Measurements from ENCODE around the gene C16orf89.
A peak's percentile ranks its signal among the peaks of the same experiment; 100 is the strongest.
"Not testable (repeated sequence)": the region's sequence is repeated elsewhere in the genome, so short reads cannot be mapped to it uniquely, and the experiment has no call there.

C16orf89 gene, protein sequence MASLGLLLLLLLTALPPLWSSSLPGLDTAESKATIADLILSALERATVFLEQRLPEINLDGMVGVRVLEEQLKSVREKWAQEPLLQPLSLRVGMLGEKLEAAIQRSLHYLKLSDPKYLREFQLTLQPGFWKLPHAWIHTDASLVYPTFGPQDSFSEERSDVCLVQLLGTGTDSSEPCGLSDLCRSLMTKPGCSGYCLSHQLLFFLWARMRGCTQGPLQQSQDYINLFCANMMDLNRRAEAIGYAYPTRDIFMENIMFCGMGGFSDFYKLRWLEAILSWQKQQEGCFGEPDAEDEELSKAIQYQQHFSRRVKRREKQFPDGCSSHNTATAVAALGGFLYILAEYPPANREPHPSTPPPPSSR

DNA sequence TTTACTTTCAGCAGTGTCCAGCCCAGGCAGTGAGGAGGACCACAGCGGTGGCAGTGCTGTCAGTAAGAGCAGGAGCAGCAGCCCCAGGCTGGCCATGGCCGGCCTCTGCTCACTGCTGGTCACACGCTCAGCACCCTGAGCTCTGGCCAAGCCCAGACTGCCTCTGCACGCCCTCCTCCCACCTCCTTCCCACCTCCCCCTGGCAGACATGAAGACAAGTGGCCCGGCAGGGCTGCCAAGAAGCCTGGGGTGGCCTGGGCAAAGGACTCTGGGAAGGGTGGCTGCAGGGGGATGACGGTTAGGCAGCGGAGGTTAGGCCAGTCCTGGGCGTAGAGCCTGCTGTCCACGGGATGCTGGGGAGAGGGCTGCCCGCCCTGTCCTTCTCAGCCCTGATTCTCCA, at the start of gene C16orf89:
C16orf89 (minus strand) TSS at position 144 of the 400 bp plus-strand sequence; CDS start at position 96, 48 bp downstream.
- Mint-ChIP-seq H3K27ac (no peak within 1 kb of the TSS), H3K36me3 (no peaks in the 10 kb centered on the region), H3K9me3 (no peaks in the 10 kb centered on the region), H3K4me1 (no peaks in the 10 kb centered on the region), H3K4me3 (no peak within 1 kb of the TSS), H3K27me3 (peaks cover 17 to 24% of the 10 kb centered on the region in 2 donors)
- DNase-seq (no peak), ATAC-seq (replicated peaks) (no peak)

DNA sequence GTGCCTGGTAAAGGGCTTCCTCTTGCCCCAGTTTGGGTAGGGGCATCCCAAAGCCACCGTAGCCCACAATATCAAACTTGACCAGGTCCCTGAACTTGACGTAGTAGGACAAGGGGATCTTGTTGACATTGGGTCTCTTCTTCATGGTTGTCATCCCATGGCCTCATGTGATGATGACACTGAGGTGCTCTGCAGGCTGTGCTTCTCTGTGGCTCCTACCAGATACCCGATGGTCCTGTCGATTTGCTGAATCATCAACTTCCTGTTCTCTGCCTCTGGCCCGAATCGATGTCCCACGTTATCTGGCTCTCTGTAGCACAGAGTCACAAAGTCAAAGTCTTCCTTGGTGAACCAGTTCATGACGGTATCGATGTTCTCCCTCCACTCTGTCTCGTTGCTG, 45.2 kb upstream of the C16orf89 start:
- peaks cover 10 to 16% of the 10 kb centered on the region in 2 donors for H3K27me3 Mint-ChIP-seq
- H3K27ac Mint-ChIP-seq = not testable (repeated sequence)

DNA sequence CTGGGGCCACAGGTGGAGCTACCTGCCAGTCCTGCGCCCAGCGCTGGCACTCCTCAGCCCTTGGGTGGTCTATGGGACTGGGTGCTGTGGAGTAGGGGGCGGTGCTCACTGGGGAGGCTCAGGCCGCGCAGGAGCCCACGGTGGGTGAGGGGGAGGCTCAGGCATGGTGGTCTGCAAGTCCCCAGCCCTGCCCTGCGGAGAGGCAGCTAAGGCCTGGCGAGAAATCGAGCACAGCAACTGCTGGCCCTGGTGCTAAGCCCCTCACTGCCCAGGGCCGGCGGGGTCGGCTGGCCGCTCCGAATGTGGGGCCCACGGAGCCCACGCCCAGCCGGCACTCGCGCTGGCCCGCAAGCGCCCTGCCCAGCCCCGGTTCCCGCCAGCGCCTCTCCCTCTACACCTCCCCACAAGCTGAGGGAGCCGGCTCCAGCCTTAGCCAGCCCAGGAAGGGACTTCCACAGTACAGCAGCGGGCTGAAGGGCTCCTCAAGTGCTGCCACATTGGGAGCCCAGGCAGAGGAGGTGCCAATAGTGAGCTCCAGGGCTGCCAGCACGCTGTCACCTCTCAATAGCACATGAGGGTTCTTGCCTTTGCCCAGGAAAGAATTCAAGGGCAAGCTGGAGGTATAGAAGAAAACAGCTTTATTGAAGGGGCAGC, 42.9 kb upstream of the C16orf89 start:
- Mint-ChIP-seq H3K27me3 (peaks cover 10 to 16% of the 10 kb centered on the region in 2 donors), H3K4me1 (no peaks in the 10 kb centered on the region), H3K4me3 (no peak overlapping the region), H3K27ac (no peak overlapping the region), H3K9me3 (no peaks in the 10 kb centered on the region), H3K36me3 (peaks cover 0 to 4% of the 10 kb centered on the region in 2 donors)
- ATAC-seq (replicated peaks) (no peak), DNase-seq (no peak)

More for the DNA sequence above, 45.2 kb upstream of the C16orf89 start:
- H3K4me1 Mint-ChIP-seq; H3K36me3 Mint-ChIP-seq; H3K9me3 Mint-ChIP-seq; H3K4me3 Mint-ChIP-seq; ATAC-seq (replicated peaks); DNase-seq: not testable (repeated sequence)

DNA sequence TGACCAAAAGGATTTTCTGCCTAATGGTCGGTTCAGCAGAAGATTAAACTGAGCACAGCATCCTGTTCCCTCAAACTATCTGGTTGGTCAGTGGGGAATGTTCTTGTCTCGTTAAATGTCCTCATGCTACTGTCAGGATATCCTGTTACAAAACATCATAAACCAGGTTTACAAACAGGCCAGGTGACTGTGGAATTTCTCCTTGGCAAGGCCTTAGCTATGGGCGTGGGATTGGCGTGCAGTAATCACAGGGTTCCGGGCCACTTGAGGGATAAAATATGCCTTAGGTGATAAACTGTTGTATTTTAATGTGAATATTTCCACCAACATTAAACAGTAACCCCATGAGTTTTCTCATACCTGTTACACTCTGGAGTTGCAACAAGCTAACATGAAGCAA, 39.3 kb upstream of the C16orf89 start:
- H3K36me3 Mint-ChIP-seq; H3K4me1 Mint-ChIP-seq; H3K9me3 Mint-ChIP-seq; ATAC-seq (replicated peaks); H3K4me3 Mint-ChIP-seq; DNase-seq; H3K27ac Mint-ChIP-seq: not testable (repeated sequence)
- H3K27me3 Mint-ChIP-seq = peaks cover 20 to 25% of the 10 kb centered on the region in 2 donors

DNA sequence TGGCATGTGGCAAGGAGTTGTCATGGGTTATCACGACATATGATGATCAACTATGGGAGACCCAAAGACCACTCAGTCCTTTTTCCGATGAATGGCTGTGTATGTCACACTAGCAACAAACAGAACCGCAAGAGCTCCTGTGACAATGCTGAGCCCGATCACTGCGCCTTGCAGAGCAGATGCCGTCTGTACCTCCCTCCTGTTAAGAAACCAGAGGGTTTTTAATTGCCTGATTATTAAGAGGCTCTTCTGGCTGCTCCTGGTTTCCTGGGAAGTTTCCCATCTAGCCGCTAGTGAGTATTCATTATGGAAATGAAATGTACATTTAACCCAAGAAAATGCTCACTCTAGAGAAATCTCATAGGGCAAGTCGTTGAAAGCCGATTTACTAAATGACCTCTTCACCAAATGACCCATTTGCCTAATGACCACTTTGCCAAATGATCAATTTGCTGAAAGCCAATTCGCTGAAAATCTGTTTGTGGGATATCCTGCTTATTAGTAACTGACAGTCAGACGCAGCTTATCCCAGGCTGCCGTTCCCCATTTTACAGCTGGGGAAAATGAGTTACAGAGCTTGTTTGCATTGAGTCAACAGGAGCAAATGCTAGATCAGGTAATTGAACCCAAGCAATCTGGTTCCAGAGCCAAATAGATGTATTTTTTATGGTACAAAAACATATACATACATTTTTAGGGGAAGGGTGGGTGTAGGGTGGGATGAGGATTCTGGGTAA, 37.7 kb upstream of the C16orf89 start:
- H3K27me3 Mint-ChIP-seq = peaks cover 20 to 25% of the 10 kb centered on the region in 2 donors
- not testable (repeated sequence) for DNase-seq; H3K4me1 Mint-ChIP-seq; ATAC-seq (replicated peaks); H3K4me3 Mint-ChIP-seq; H3K36me3 Mint-ChIP-seq; H3K9me3 Mint-ChIP-seq; H3K27ac Mint-ChIP-seq

DNA sequence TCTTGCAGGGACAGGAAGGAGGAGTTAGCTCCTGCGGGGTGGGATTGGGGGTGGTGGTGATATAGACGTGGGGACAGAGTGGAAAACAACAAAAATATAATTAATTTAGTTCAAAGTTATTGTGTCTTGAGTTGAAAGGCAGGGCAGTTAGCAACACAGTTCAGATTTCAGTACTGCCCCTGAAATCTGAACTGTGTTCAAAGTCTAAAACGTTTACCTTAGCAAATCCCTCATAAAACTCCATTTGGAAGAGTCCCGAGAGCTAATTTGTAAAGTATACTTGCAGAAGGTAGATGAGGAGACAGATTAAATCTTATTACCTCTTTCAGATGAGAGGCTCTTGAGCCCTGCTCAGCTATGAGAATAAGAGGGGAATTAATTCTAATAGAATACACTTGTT, 33.4 kb upstream of the C16orf89 start:
- H3K27me3 Mint-ChIP-seq = peaks cover 17 to 25% of the 10 kb centered on the region in 2 donors
- not testable (repeated sequence) for H3K36me3 Mint-ChIP-seq; H3K9me3 Mint-ChIP-seq; DNase-seq; H3K4me3 Mint-ChIP-seq; H3K27ac Mint-ChIP-seq; ATAC-seq (replicated peaks)
- peaks cover 15 to 19% of the 10 kb centered on the region in 2 donors for H3K4me1 Mint-ChIP-seq

DNA sequence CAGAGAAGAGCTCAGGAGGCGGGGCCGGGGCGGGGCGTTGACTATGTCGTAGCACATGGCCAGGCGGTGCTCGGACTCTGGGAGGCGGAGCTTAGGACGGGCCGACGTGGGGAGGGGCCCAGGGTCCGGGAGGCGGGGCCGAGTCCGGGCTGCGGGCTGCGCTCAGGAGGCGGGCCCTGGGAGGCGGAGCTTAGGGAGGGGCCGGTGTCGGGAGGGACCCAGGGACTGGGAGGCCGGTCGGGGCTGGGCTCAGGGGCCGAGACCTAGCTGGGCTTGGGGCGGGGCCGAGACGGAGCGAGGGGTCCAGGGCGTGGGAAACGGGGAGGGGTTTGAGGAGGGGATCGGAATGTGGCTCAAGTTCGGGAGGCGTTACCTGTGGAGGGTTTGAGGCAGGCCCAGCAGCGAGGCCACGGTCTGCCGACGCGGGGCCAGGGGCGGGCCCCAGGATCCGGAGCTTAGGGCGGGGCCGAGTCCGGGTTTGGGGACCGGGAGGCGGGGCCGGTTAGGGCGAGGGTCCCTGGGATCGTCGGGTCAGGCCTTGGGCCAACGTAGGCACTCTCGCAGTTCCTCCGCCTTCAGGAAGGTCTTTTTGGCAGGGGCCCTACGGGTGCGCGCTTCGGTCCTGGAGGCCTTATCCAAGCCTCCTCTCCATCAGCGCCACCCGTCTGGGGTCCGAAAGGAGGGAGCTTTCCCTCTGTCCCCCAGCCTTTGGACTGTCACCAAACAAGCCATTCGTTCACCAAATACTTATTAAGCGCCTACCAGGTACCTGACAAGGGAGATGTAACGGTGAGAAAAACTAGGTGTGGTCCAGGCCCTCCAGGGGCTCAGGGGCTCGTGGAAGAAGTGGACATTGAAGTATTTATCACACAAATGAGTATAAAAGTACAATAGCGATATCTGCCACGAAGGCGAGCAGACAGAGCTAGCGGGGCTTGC, 32.7 kb upstream of the C16orf89 start:
- Mint-ChIP-seq H3K4me3 (peak overlapping the region; percentile 91 to 92), H3K4me1 (peaks cover 15 to 24% of the 10 kb centered on the region in 2 donors), H3K27me3 (peaks cover 17 to 25% of the 10 kb centered on the region in 2 donors), H3K27ac (peak overlapping the region; percentile 81)
- DNase-seq = peak; percentile 69
- H3K36me3 Mint-ChIP-seq; ATAC-seq (replicated peaks); H3K9me3 Mint-ChIP-seq: not testable (repeated sequence)

DNA sequence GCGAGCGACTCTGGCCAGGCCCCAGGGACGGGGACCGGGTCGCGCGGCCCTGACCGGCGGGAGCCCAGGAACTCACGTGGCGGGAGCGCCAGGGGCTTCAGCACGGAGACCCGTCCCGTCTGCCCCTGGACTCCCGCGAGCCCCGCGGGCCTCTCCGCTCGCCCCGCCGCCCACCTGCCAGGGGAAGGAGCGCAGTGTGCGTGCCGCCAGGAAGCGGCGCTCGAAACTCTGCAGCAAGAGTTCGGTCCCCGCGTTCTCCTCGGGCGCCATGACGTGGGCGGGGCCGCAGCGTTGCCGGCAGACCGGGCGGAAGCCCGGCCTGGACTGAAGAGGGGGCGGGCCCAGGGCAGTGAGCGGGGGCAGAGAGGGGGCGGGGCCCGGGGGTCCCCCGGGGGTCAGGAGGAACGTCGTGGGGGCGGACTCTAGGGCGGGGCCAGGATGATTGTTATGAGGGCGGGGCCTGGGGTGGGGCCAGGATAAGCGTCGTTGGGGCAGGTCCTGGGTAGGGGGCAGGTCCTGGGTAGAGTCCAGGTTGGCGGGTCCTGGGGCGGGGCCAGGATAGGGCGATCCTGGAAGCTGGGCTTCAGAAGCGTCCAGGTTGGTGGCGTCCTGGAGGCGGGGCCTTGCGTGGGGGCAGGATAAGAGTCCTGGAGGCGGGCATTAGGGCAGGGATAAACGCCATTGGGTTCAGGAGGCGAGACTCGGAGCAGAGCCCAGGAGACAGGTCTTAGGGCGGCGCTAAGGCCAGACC, 31.9 kb upstream of the C16orf89 start, which contains the start of gene EEF2KMT:
EEF2KMT (minus strand) TSS at position 326 of the 751 bp plus-strand sequence; CDS start at position 270, 56 bp downstream.
- Mint-ChIP-seq H3K36me3 (peaks cover 8 to 14% of the 10 kb centered on the region in 2 donors), H3K27ac (peak within 1 kb of the TSS; percentile 96), H3K4me1 (peaks cover 16 to 24% of the 10 kb centered on the region in 2 donors), H3K4me3 (peak within 1 kb of the TSS; percentile 91 to 92), H3K27me3 (peaks cover 17 to 22% of the 10 kb centered on the region in 2 donors)
- not testable (repeated sequence) for H3K9me3 Mint-ChIP-seq
- ATAC-seq (replicated peaks) (peak; percentile 98 to 99), DNase-seq (peak; percentile 98)

DNA sequence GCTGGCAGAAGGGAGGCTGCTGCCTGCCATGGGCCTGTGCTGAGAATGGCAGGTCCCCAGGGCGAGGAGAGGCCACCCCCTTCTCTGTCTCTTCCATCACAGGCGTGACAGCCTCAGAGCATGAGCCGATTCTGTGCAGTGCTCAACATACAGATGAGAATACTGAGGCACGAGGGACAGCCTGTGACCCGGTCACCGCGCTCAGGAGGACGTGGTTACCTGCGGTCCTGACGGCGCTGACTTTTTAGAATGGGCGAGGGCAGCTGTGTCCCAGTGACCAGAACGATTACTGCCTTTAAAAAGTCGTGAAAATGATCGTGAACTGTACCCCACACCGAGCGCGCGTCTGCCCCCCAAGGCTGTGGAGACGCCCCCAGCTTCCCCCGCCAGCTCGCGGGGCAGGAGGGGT, 31.3 kb upstream of the C16orf89 start:
- Mint-ChIP-seq H3K4me1 (peaks cover 20 to 28% of the 10 kb centered on the region in 2 donors), H3K27ac (peak overlapping the region; percentile 96), H3K36me3 (peaks cover 10 to 18% of the 10 kb centered on the region in 2 donors), H3K27me3 (peaks cover 15 to 16% of the 10 kb centered on the region in 2 donors), H3K4me3 (peak overlapping the region; percentile 91 to 92)
- peak; percentile 44 for DNase-seq
- not testable (repeated sequence) for ATAC-seq (replicated peaks); H3K9me3 Mint-ChIP-seq

DNA sequence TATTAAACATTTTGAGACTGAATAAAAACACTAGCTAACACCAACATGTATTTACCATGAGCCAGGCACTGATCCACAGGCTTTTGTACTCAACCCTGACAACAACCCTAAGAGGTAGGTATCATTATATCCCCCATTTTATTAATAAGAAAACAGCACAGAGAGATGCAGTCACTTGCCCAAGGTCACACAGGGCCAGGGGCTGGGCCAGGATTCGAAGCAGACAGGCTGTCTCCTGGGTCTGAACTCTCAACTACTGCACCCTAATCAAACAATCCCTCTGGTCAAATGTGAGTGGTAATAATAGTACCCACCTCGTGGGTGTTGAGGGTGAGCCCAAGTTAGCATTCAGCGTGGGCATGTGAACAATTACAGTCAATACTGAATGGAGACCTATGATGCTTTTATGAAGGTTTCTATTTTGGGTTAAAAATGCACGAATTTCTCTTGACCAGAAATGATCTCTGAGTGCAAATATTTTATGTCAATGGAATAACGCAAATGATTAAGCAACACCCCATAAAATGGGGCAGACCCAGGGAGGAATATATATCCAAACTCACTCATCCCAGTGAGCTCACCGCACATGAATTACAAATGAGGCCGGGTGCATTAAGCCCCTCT, 30.8 kb upstream of the C16orf89 start:
- not testable (repeated sequence) for ATAC-seq (replicated peaks); DNase-seq; H3K9me3 Mint-ChIP-seq
- Mint-ChIP-seq H3K27me3 (peaks cover 10 to 13% of the 10 kb centered on the region in 2 donors), H3K4me1 (peaks cover 22 to 31% of the 10 kb centered on the region in 2 donors), H3K36me3 (peaks cover 10 to 22% of the 10 kb centered on the region in 2 donors), H3K4me3 (peak overlapping the region; percentile 91 to 92), H3K27ac (peak overlapping the region; percentile 96)

DNA sequence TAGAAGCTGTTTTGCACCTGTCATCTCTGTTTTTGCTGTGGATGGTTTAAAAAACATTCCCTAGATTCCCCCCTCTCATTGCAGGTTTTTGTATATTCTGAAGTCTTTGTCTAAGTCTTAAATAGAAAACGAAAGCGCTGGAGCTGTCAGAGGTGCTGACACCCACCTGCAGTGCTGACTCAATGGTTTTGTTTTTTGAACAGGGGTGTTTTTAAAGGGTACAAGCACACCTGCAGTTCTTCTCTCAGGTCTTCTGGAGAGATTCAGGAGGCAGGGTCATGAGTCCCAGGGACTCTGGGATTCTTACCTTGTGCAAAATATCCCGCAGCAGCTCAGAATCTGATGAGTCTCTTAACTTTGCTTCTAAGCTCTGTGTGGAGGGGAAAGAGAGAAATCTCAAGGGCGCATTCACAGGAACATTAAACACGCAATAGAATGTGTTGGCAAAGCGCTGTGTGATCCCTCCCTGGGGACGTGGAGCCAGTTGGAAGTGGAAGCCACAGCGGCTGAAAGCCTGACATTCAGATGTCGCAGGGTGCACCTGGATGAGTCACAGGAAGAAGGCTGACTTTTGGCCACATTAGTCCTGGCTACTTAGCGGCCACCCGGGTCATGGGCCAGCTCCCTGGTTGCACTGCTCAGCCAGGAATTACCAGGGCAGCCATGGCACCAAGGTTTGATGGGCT, 29.5 kb upstream of the C16orf89 start:
- not testable (repeated sequence) for H3K4me3 Mint-ChIP-seq; H3K9me3 Mint-ChIP-seq; DNase-seq; H3K27me3 Mint-ChIP-seq; ATAC-seq (replicated peaks); H3K27ac Mint-ChIP-seq
- peaks cover 22 to 31% of the 10 kb centered on the region in 2 donors for H3K4me1 Mint-ChIP-seq
- H3K36me3 Mint-ChIP-seq = peaks cover 10 to 27% of the 10 kb centered on the region in 2 donors

DNA sequence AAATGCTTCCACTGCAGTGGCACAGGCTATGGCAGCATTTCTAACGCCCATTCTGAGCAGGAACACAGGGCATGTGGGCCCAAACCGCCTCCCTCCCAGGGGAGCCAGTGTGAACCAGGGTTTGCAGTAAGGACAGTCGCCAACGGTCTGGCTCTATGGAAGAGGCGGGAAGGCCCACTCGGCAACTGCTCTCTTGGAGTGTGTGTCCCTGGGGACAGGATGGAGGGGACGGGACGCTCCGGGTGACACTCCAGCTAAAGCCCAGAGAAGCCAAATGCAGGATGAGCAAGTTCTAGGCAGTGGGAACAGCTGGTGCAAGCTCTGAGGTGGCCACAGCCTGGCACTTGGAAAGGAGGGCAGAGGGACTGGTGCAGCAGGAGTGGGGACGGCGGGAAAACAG, 28.0 kb upstream of the C16orf89 start:
- H3K36me3 Mint-ChIP-seq = peaks cover 11 to 30% of the 10 kb centered on the region in 2 donors
- DNase-seq; ATAC-seq (replicated peaks); H3K27me3 Mint-ChIP-seq; H3K4me3 Mint-ChIP-seq; H3K9me3 Mint-ChIP-seq: not testable (repeated sequence)
- H3K4me1 Mint-ChIP-seq = peaks cover 20 to 29% of the 10 kb centered on the region in 2 donors
- peak overlapping the region; percentile 53 for H3K27ac Mint-ChIP-seq
